Measurements from ENCODE around the gene CREB3. TPM values are rescaled to one million over a fixed set of nuclear protein-coding genes. Genes with fewer than 3 reads are reported as not detected.

CREB3 gene
- polyA plus RNA-seq, 1 donor from 2014 or later = 88.4 TPM

- Histone ChIP-seq H3K9me3 (ENCODE audit: low read length) (no peaks in the 10 kb centered on the region), H3K27ac (ENCODE audit: low read length) (no peak overlapping the region), H3K79me2 (replicated peaks; ENCODE audit: insufficient read depth, low read length) (peaks cover under 1% of the 10 kb centered on the region), H3K4me2 (ENCODE audit: low read length) (no peak overlapping the region), H3K9ac (ENCODE audit: low read length) (no peak overlapping the region), H3K27me3 (ENCODE audit: insufficient read depth, low read depth, low read length) (no peaks in the 10 kb centered on the region), H3K36me3 (ENCODE audit: insufficient read depth, low read length) (no peaks in the 10 kb centered on the region), H3F3A (ENCODE audit: insufficient read depth, low read length, poor library complexity, severe bottlenecking) (no peaks in the 10 kb centered on the region), H2AFZ (ENCODE audit: low read depth, low read length) (no peak overlapping the region), H3K4me3 (ENCODE audit: low read length) (no peak overlapping the region), H3K9me2 (ENCODE audit: insufficient read depth, low read length) (no peaks in the 10 kb centered on the region), H4K20me1 (ENCODE audit: insufficient read depth) (no peaks in the 10 kb centered on the region)
- no peak for TF ChIP-seq RAD21 (conservative IDR thresholded peaks at IDR 0.05)
- TF ChIP-seq EP300 (conservative IDR thresholded peaks at IDR 0.05; ENCODE audit: poor library complexity, severe bottlenecking) = no peak
- no peak for TF ChIP-seq SMC3 (conservative IDR thresholded peaks at IDR 0.05; ENCODE audit: poor library complexity)
- TF ChIP-seq POLR2AphosphoS5 (IDR thresholded peaks at IDR 0.05) = no peak
- no peak for TF ChIP-seq CTCF (IDR thresholded peaks at IDR 0.05; ENCODE audit: poor library complexity, severe bottlenecking)
Observed at GRCh38 chr9:35740243-35740642, 7.8 kb downstream of the CREB3 start.

- Histone ChIP-seq H3K4me3 (ENCODE audit: low read length) (no peak overlapping the region), H3K27me3 (ENCODE audit: insufficient read depth, low read depth, low read length) (no peaks in the 10 kb centered on the region), H3K79me2 (replicated peaks; ENCODE audit: insufficient read depth, low read length) (peaks cover 16% of the 10 kb centered on the region), H2AFZ (ENCODE audit: low read depth, low read length) (no peak overlapping the region), H3F3A (ENCODE audit: insufficient read depth, low read length, poor library complexity, severe bottlenecking) (no peaks in the 10 kb centered on the region), H3K9ac (ENCODE audit: low read length) (no peak overlapping the region), H3K9me2 (ENCODE audit: insufficient read depth, low read length) (no peaks in the 10 kb centered on the region), H3K27ac (ENCODE audit: low read length) (no peak overlapping the region), H3K9me3 (ENCODE audit: low read length) (no peaks in the 10 kb centered on the region), H3K36me3 (ENCODE audit: insufficient read depth, low read length) (no peaks in the 10 kb centered on the region), H3K4me2 (ENCODE audit: low read length) (no peak overlapping the region), H4K20me1 (ENCODE audit: insufficient read depth) (no peaks in the 10 kb centered on the region)
- TF ChIP-seq RAD21 (conservative IDR thresholded peaks at IDR 0.05) (no peak), MXI1 (conservative IDR thresholded peaks at IDR 0.05; ENCODE audit: poor library complexity, severe bottlenecking) (no peak), EZH2 (IDR thresholded peaks at IDR 0.05; ENCODE audit: borderline replicate concordance, insufficient read depth, low read length, poor library complexity, severe bottlenecking) (no peak), TAF1 (IDR thresholded peaks at IDR 0.05; ENCODE audit: low read depth) (no peak), EP300 (conservative IDR thresholded peaks at IDR 0.05; ENCODE audit: poor library complexity, severe bottlenecking) (no peak), REST (IDR thresholded peaks at IDR 0.05; ENCODE audit: borderline replicate concordance) (no peak), CTCF (IDR thresholded peaks at IDR 0.05; ENCODE audit: poor library complexity, severe bottlenecking) (no peak), SMC3 (conservative IDR thresholded peaks at IDR 0.05; ENCODE audit: poor library complexity) (no peak)
Observed at GRCh38 chr9:35741740-35742139, 9.3 kb downstream of the CREB3 start.

All from neural cell (in vitro differentiated cells).